Hypothalamus (tissue), 51 donors: ENCODE measurements around the gene MAP1LC3B.
"Not testable (repeated sequence)": the region's sequence is repeated elsewhere in the genome, so short reads cannot be mapped to it uniquely, and the experiment has no call there.

Source experiments
- DNase-seq, 51 donors: peaks; one replicate each; lab custom pipeline; 2025; lab: John Stamatoyannopoulos, UW

MAP1LC3B gene

DNA sequence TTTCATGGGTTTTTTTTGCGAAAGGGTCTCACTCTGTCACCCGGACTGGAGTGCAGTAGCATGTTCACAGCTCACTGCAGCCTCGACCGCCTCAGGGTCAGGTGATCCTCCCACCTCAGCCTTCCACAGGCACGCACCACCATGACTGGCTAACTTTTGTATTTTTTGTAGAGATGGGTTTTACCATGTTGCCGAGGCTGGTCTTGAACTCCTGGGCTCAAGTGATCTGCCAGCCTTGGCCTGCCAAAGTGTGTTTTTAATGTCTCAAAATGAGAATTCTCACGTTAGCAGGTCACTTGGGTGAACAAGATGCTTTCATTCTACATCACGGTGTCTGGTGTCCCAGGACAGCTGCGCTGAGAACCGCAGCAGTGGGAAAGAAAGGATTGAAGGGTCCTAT lies 11.7 kb upstream of the MAP1LC3B start:
- no peak for DNase-seq

- no peak for DNase-seq
Measured at GRCh38 chr16:87380881-87381280, 11.3 kb upstream of the MAP1LC3B start.

DNA sequence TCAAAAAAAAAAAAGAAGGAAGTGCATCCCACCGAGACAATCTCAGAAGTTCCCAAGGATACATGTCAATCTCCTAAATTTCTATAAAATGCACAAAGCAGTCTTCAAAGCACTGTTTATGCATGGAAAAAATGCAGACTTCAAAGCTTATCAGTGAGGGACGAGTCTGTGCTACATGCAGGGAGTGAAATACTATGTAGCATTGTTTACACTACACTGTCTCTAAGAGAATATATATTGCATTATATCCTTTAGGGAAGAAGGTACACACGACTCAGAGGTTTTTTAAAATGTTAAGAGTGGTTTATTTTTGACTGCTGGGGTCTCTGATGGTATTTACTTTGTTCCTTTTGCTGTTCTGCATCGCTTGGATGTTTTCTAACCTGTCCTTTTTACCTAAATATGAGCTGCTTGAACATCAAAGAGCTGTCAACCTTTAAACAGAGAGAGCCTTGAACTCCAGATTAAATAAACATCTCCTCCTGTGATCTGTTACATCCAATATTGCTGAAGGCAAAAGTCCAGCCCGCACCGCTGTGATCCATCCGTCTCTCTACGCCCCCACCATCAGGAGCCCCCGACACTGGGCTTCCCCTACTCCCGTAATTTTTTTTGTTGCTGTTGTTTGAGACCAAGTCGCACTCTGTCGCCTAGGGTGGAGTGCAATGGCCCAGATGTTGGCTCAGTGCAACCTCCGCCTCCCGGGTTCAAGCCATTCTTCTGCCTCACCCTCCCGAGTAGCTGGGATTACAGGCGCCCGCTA lies 9.9 kb upstream of the MAP1LC3B start:
- no peak for DNase-seq

GRCh38 chr16:87383505-87384161 lies 8.5 kb upstream of the MAP1LC3B start, which contains the start of gene FBXO31:
TSS of gene FBXO31 (minus strand) at chr16:87383776. CDS start at chr16:87383744, 32 bp downstream.
- peak; percentile 59 to 97 (median 90) for DNase-seq

GRCh38 chr16:87384162-87384874 lies 7.8 kb upstream of the MAP1LC3B start:
- DNase-seq, result peak in 24 of 51 donors; percentile 54 to 90 (median 72)

DNA sequence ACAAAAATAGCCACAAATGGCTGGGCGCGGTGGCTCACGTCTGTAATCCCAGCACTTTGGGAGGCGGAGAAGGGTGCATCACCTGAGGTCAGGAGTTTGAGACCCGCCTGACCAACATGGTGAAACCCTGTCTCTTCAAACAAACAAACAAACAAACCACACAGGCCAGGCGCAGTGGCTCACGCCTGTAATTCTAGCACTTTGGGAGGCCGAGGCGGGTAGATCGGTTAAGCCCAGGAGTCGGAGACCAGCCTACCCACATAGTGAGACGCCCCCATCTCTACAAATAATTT lies 7.3 kb upstream of the MAP1LC3B start:
- DNase-seq, result peak in 1 of 51 donors; percentile 53

GRCh38 chr16:87387942-87388817 lies 4.0 kb upstream of the MAP1LC3B start:
- peak in 50 of 51 donors; percentile 22 to 97 (median 90) for DNase-seq

DNA sequence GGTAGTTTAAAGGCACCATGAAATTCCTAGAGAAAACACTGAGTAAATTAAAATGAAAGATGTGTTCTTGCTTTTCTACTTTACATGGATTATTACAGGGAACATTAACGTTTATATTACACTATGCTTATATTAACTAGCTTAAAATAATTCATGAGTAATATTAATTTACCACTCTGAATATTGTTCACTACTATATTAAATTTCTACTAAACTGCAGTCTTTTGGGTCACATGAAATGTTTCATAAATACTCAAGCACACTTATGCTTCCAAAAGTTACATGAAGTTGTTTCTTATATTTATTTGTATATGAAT lies 3.4 kb upstream of the MAP1LC3B start:
- DNase-seq, result no peak

DNA sequence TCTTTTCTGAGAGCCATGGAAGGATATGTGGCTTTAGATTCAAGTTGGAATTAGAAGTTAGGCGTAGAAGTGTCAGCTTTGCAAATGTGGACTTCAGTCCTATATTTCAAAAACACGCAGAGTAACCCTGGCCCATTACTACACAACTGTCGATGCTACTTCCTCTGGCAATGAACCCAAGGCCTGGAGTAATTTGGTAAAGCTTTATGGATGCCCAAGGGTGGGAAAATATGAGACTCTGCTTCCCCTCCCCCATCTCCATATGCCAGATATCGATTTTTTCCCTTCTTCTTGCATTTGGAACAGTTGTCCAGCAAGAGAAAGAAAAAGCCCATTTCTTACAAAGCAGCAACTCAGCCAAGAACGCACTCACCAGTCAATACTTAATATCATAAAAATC lies 2.9 kb upstream of the MAP1LC3B start:
- DNase-seq, result no peak

GRCh38 chr16:87389914-87390313 lies 2.2 kb upstream of the MAP1LC3B start:
- not testable (repeated sequence) for DNase-seq

DNA sequence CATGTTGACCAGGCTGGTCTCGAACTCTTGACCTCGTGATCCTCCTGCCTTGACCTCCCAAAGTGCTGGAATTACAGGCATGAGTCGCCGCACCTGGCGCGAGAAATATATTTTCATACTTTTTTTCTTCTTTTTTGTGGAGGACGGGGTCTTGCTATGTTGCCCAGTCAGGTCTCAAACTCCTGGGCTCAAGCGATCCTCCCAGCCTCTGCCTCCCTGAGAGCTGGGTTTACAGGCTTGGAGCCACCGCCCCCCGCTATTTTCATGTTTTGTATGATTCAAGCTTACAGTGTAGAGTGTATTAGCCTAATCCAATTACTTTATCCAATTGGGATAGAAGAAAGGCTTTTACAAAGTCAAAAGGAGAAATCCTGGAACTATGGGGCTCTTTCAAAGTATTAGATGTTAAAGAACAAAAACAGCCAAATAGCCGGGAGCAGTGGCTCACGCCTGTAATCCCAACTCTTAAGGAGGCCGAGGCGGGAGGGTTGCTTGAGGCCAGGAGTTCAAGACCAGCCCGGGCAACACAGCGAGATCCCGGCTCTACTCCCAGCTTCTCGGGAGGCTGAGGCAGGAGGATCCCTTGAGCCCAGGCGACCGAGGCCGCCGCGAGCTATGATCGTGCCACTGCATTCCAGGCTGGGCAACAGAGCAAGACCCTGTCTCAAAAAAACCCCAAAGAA lies 1.4 kb upstream of the MAP1LC3B start:
- no peak for DNase-seq

DNA sequence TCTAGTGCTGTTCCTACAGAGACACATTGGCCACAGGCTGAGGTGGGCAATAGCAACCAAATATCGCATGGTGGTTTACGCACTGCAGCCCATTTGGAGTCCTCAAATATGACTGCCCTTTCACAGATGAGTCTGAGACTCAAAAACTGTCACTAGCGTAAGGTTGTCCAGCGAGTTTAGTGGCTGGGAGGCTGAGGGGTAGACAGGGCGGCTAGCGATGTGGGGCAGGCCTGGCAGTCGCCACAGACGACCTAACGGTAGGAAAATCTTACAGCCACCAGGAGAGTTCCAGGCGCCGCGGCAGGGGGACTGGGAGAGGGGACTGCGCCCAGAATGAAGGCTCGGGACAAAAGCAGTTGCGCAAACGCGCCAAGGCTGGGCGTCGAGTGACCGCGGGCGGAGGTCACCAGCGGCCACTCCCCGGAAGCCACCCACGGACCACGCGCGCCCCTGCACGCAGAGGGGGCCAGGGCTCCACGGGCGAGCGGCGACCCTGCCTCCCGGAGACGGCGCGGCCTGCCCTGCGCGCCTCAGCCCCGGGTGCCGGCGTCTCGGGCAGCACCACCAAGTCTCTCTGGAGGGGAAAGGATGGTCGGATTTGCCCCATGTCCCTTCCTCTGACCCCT lies 699 bp upstream of the MAP1LC3B start:
- peak in 22 of 51 donors; percentile 32 to 83 (median 64) for DNase-seq

GRCh38 chr16:87392821-87393679 lies 914 bp downstream of the MAP1LC3B start:
- DNase-seq, result peak in 26 of 51 donors; percentile 10 to 79 (median 38)

GRCh38 chr16:87393680-87394055 lies 1.5 kb downstream of the MAP1LC3B start:
- no peak for DNase-seq

GRCh38 chr16:87395181-87395842 lies 3.2 kb downstream of the MAP1LC3B start:
- DNase-seq, result no peak

DNA sequence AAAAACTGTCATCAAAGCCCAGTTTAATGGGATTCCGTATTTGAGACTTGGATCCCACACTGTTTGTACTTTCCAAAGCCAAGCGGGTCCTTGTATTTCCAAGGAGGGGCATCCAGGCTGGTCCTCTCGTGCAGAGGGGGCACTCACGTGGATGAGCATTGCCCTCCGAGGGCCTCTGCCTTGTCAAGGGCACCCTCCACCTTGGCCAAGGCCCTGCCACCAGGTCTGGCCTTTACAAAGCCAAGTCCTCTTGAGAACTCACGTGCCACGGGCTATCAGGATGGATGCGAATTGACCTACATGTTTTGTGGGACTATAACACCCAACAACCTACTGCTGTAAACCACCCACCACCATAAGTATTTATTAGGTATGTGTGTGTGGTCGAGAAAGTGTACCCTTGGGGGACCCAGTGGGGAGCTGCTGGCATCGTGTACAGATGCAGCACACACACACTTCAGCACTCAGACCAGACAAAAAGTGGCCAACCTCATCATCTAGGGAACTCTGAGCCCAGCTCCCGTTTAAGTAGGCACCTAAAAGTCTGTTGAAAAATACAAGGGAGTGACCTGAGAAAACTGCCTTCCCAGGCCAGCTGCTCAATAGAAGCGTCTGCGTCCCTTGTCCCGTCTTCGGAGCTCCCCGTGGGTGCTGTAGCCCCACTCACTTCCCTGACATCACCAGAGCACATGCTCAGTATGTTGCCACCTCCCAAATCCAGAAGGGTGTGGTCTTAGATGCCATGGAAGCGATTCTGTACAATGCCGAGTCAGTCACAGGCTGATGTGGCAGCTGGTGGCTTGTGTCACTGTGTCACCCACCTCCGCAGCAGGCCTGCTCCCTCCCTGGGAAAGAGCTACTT lies 12.9 kb downstream of the MAP1LC3B start:
- DNase-seq, result peak in 1 of 51 donors; percentile 33

DNA sequence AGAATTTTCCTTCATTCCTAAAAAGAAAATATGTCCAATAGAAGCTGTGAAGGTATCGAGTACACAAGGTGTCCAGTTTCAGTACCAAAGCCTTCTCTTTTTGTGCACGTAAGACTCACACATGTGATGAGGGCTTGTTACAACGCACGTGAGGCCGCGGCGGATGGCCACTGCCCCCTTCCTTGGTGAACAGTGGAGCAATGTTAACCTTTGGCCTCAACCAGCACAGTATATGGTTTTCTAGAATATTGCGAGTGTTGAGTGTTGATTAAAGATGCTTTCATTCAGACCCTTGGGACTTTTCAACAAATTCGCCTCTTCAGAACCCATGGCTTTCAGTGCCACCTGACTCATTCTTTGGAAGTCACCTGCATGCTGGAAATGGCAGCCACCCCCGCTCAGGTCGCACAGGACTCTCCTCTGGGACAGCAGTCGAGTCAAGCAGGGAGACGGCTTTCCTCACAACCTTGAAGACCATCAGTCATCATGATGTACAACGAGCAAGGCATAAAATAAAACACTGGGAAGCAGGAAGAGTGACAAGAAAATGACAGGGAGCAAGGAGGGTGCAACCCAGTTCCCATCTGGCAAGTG lies 14.5 kb downstream of the MAP1LC3B start:
- no peak for DNase-seq
